ENCODE measurements around the gene SAA4. TPM values are rescaled to one million over a fixed set of nuclear protein-coding genes. Genes with fewer than 3 reads are reported as not detected.

Gene SAA4
- total RNA-seq, 1 donor from 2014 or later, result not detected

DNA sequence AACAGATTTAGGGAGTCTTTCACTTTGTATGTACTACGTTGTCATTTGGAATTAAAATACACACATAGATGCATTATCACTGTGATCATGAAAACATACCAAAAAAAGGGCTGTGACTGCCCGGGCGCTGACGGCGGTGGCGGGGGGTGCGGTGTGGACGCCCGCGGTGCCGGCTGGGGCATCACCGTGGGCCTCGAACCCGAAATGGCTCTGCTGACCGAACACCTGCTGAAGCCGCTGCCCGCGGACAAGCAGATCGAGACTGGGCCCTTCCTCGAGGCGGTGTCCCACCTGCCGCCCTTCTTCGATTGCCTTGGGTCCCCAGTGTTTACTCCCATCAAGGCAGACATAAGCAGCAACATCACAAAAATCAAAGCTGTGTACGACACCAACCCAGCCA is 47.8 kb downstream of the SAA4 start:
- no peak for DNase-seq

Small RNAs within 50 kb of the gene (small RNA-seq; reads per million reads assigned to genes)
- gene RNA5SP333 (ENCODE audit: low replicate concordance) (not detected), gene RNA5SP334 (ENCODE audit: low replicate concordance) (not detected)

Other genes starting within 250 kb of the SAA4 start
- 14.6 TPM for gene SERGEF, start 223.8 kb downstream of the SAA4 start, total RNA-seq
- 0.20 TPM for gene TPH1, start 190.5 kb downstream of the SAA4 start, total RNA-seq
- gene SAAL1, start 130.7 kb downstream of the SAA4 start, total RNA-seq, result 15.8 TPM
- not detected for gene MRGPRX3, start 104.2 kb downstream of the SAA4 start, total RNA-seq
- gene MRGPRX4, start 64.0 kb downstream of the SAA4 start, total RNA-seq, result not detected
- 0.69 TPM for gene SAA2, start 11.9 kb upstream of the SAA4 start, total RNA-seq
- not detected for gene SAA1, start 29.5 kb upstream of the SAA4 start, total RNA-seq
- gene HPS5, start 85.3 kb upstream of the SAA4 start, total RNA-seq, result 32.8 TPM
- gene GTF2H1, start 85.8 kb upstream of the SAA4 start, total RNA-seq, result 50.9 TPM
- gene LDHA, start 157.8 kb upstream of the SAA4 start, total RNA-seq, result 321 TPM
- gene LDHC, start 175.5 kb upstream of the SAA4 start, total RNA-seq, result not detected
- gene LDHAL6A, start 219.1 kb upstream of the SAA4 start, total RNA-seq, result not detected